Neuronal stem cell (in vitro differentiated cells): ENCODE data around the gene DIDO1.

Experiments
- DNase-seq: peaks from one replicate; pipeline ENCODE4 v3.0.0-alpha.2; 2013; ENCODE audit warnings: low spot score
- H2AFZ ChIP-seq: one replicate; pipeline ENCODE4 v1.6.1; 2013; ENCODE audit warnings: mild to moderate bottlenecking, low read length, inconsistent platforms
- H2AK5ac ChIP-seq: 2 replicates; pipeline ENCODE4 v1.6.1; 2013; ENCODE audit warnings: low read depth, mild to moderate bottlenecking, inconsistent platforms, low read length, moderate library complexity, mixed read lengths
- H2BK120ac ChIP-seq: 2 replicates; pipeline ENCODE4 v1.6.1; 2013; ENCODE audit warnings: low read depth, mild to moderate bottlenecking, inconsistent platforms, low read length, moderate library complexity, mixed read lengths
- H2BK12ac ChIP-seq: one replicate; pipeline ENCODE4 v1.6.1; 2013; ENCODE audit warnings: low read length, inconsistent platforms
- H2BK15ac ChIP-seq: 2 replicates; pipeline ENCODE4 v1.6.1; 2013; ENCODE audit warnings: mild to moderate bottlenecking, low read length, inconsistent platforms, mixed read lengths
- H2BK5ac ChIP-seq: one replicate; pipeline ENCODE4 v1.6.1; 2013; ENCODE audit warnings: inconsistent platforms, mild to moderate bottlenecking, low read length, moderate library complexity
- H3K14ac ChIP-seq: one replicate; pipeline ENCODE4 v1.6.1; 2013; ENCODE audit warnings: low read length, inconsistent platforms
- H3K18ac ChIP-seq: 2 replicates; pipeline ENCODE4 v1.6.1; 2013; ENCODE audit warnings: low read length, inconsistent platforms
- H3K23ac ChIP-seq: 2 replicates; pipeline ENCODE4 v1.6.1; 2013; ENCODE audit warnings: low read depth, mild to moderate bottlenecking, mixed read lengths, low read length, inconsistent platforms; ENCODE audit not compliant: poor library complexity
- H3K27ac ChIP-seq: replicated peaks from 3 replicates; pipeline ENCODE4 v1.5.1; 2013; ENCODE audit warnings: low read length, inconsistent platforms
- H3K27me3 ChIP-seq, 3 experiments: 2 replicates each; pipeline ENCODE4 v1.6.1; 2013; ENCODE audit warnings: low read length in 3 of 3, mild to moderate bottlenecking in 2 of 3, inconsistent platforms in 1 of 3, low read depth in 1 of 3, mixed read lengths in 1 of 3, moderate library complexity in 1 of 3; ENCODE audit not compliant: control insufficient read depth in 3 of 3, insufficient read depth in 3 of 3
- H3K36me3 ChIP-seq, 2 donors: replicated peaks in 1 of 2; 2 replicates each; pipeline ENCODE4 v1.6.1; 2013; ENCODE audit warnings: low read length in 2 of 2; ENCODE audit not compliant: control insufficient read depth in 2 of 2, insufficient read depth in 2 of 2
- H3K4ac ChIP-seq: 2 replicates; pipeline ENCODE4 v1.6.1; 2013; ENCODE audit warnings: inconsistent platforms, mild to moderate bottlenecking, low read length, moderate library complexity
- H3K4me1 ChIP-seq, 2 donors: 1 replicate in 1 of 2; 2 replicates in 1 of 2; pipeline ENCODE4 v1.6.1; 2013; ENCODE audit warnings: low read length in 2 of 2, low read depth in 1 of 2; ENCODE audit not compliant: control insufficient read depth in 2 of 2, insufficient read depth in 1 of 2
- H3K4me2 ChIP-seq: one replicate; pipeline ENCODE4 v1.6.1; 2013; ENCODE audit warnings: mild to moderate bottlenecking, low read length, inconsistent platforms; ENCODE audit not compliant: insufficient read depth, poor library complexity, severe bottlenecking
- H3K4me3 ChIP-seq, 2 donors: 2 replicates each; pipeline ENCODE4 v1.5.1; 2013; ENCODE audit warnings: low read length in 2 of 2, mild to moderate bottlenecking in 2 of 2, inconsistent platforms in 1 of 2, moderate library complexity in 1 of 2
- H3K79me1 ChIP-seq: one replicate; pipeline ENCODE4 v1.6.1; 2013; ENCODE audit warnings: low read depth, mild to moderate bottlenecking, inconsistent platforms, low read length, moderate library complexity
- H3K9ac ChIP-seq: one replicate; pipeline ENCODE4 v1.6.1; 2013; ENCODE audit warnings: mild to moderate bottlenecking, low read depth, low read length, inconsistent platforms; ENCODE audit not compliant: poor library complexity
- H3K9me3 ChIP-seq, 2 donors: replicated peaks in 1 of 2; 2 replicates each; pipeline versions ENCODE3 to v1.6.1; 2013; ENCODE audit warnings: low read length in 2 of 2, mild to moderate bottlenecking in 2 of 2, inconsistent platforms in 1 of 2, low read depth in 1 of 2, mixed read lengths in 1 of 2, moderate library complexity in 1 of 2; ENCODE audit not compliant: control insufficient read depth in 2 of 2, insufficient read depth in 1 of 2
- H4K8ac ChIP-seq: one replicate; pipeline ENCODE4 v1.6.1; 2013; ENCODE audit warnings: low read depth, mild to moderate bottlenecking, inconsistent platforms, low read length, moderate library complexity
- H4K91ac ChIP-seq: one replicate; pipeline ENCODE4 v1.6.1; 2013; ENCODE audit warnings: low read length, low read depth, mild to moderate bottlenecking, inconsistent platforms; ENCODE audit not compliant: poor library complexity
- WGBS, 2 donors: extraction: QIAGEN DNeasy Blood & Tissue Kit; methylation state at CpG; one replicate each; pipeline ENCODE4 v1.1.7; 2013; ENCODE audit warnings: missing lambda C conversion rate in 2 of 2, mixed read lengths in 1 of 2; ENCODE audit not compliant: insufficient read length in 2 of 2, insufficient replicate concordance in 1 of 2; ENCODE audit errors: extremely low coverage in 2 of 2; 5-methylcytosine and 5-hydroxymethylcytosine counted together

DIDO1 gene

DNA sequence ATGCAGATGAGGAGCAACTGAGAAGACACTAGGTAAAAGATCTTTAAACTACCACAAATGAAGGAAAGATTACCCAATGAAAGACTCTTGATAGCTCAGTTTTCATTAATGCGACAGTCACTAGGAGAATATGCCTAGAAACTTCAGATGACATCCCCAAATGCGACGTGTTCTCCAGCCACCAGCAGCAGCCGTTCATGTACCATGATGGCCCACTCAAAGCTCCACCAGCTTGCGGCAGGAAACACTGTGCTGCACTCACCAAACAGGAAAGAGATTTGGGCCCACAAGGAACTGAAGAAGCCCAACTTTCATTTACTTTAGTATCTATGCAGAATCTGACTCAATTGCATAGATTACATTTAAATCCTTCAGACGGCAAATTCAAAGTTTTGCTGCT lies 7.5 kb downstream of the DIDO1 start:
- peaks cover 19 to 63% of the 10 kb centered on the region in 2 donors for H3K4me1 ChIP-seq
- no peak overlapping the region for H2BK15ac ChIP-seq
- H2BK120ac ChIP-seq = no peak overlapping the region

GRCh38 chr20:62918147-62918546 lies 8.2 kb downstream of the DIDO1 start:
- Histone ChIP-seq H3K4me1 (peaks cover 19 to 63% of the 10 kb centered on the region in 2 donors), H2AFZ (no peak overlapping the region), H2BK120ac (no peak overlapping the region), H2BK12ac (no peak overlapping the region), H3K4me2 (no peak overlapping the region), H4K8ac (no peak overlapping the region), H2BK5ac (no peak overlapping the region), H3K36me3 (peaks cover 3 to 18% of the 10 kb centered on the region in 2 donors), H3K4me3 (no peak overlapping the region), H3K9me3 (no peaks in the 10 kb centered on the region), H3K23ac (no peak overlapping the region), H3K27ac (no peak overlapping the region), H3K27me3 (no peaks in the 10 kb centered on the region), H3K4ac (no peak overlapping the region), H2BK15ac (no peak overlapping the region), H4K91ac (no peak overlapping the region), H3K18ac (no peak overlapping the region), H3K14ac (no peak overlapping the region), H2AK5ac (no peak overlapping the region), H3K9ac (no peak overlapping the region), H3K79me1 (peaks cover under 1% of the 10 kb centered on the region)
- no peak for DNase-seq
- WGBS, 2 donors = no CpG with 5 or more reads among the region's 3 CpGs

More for the DNA sequence above, 7.5 kb downstream of the DIDO1 start:
- Histone ChIP-seq H3K4ac (no peak overlapping the region), H3K4me2 (no peak overlapping the region), H3K23ac (no peak overlapping the region), H4K8ac (no peak overlapping the region), H4K91ac (no peak overlapping the region), H3K79me1 (peaks cover 2% of the 10 kb centered on the region), H2AK5ac (no peak overlapping the region), H3K14ac (no peak overlapping the region), H3K27me3 (no peaks in the 10 kb centered on the region), H2BK5ac (no peak overlapping the region), H3K18ac (no peak overlapping the region), H3K36me3 (peaks cover 0 to 11% of the 10 kb centered on the region in 2 donors), H3K9ac (no peak overlapping the region), H3K4me3 (no peak overlapping the region), H3K27ac (no peak overlapping the region), H2AFZ (no peak overlapping the region), H3K9me3 (no peaks in the 10 kb centered on the region), H2BK12ac (no peak overlapping the region)
- WGBS, 2 donors = no CpG with 5 or more reads among the region's 6 CpGs
- DNase-seq = no peak

- Histone ChIP-seq H3K4me1 (peaks cover 19 to 63% of the 10 kb centered on the region in 2 donors), H3K79me1 (peaks cover 2% of the 10 kb centered on the region), H3K9ac (no peak overlapping the region), H3K27me3 (no peaks in the 10 kb centered on the region), H3K9me3 (no peaks in the 10 kb centered on the region), H3K18ac (no peak overlapping the region), H4K91ac (no peak overlapping the region), H3K27ac (no peak overlapping the region), H2AFZ (no peak overlapping the region), H3K23ac (no peak overlapping the region), H3K36me3 (peaks cover 5 to 22% of the 10 kb centered on the region in 2 donors), H4K8ac (no peak overlapping the region), H2BK15ac (no peak overlapping the region), H3K4me3 (no peak overlapping the region), H3K14ac (no peak overlapping the region), H2BK5ac (no peak overlapping the region), H3K4ac (no peak overlapping the region), H2AK5ac (no peak overlapping the region), H2BK120ac (no peak overlapping the region), H3K4me2 (no peak overlapping the region), H2BK12ac (no peak overlapping the region)
- WGBS, 2 donors = no CpG with 5 or more reads among the region's 3 CpGs
- DNase-seq = no peak
Measured at GRCh38 chr20:62917720-62918119, 8.6 kb downstream of the DIDO1 start.

- Histone ChIP-seq H3K4me1 (peaks cover 19 to 62% of the 10 kb centered on the region in 2 donors), H3K27ac (peak overlapping the region; percentile 21)
Measured at GRCh38 chr20:62916703-62917476, 9.4 kb downstream of the DIDO1 start.

More at GRCh38 chr20:62916703-62917476, 9.4 kb downstream of the DIDO1 start:
- Histone ChIP-seq H2BK12ac (no peak overlapping the region), H4K91ac (no peak overlapping the region), H3K23ac (no peak overlapping the region), H2BK15ac (no peak overlapping the region), H3K4ac (no peak overlapping the region), H2AFZ (no peak overlapping the region), H4K8ac (no peak overlapping the region), H3K36me3 (peaks cover 7 to 30% of the 10 kb centered on the region in 2 donors), H3K27me3 (no peaks in the 10 kb centered on the region), H2BK5ac (no peak overlapping the region), H3K9ac (no peak overlapping the region), H3K4me3 (no peak overlapping the region), H3K79me1 (peaks cover 5% of the 10 kb centered on the region), H2AK5ac (no peak overlapping the region), H3K14ac (no peak overlapping the region), H3K18ac (no peak overlapping the region), H2BK120ac (no peak overlapping the region), H3K9me3 (no peaks in the 10 kb centered on the region), H3K4me2 (no peak overlapping the region)
- no peak for DNase-seq
- no CpG with 5 or more reads among the region's 10 CpGs for WGBS, 2 donors
